K562 (cell line): ENCODE data around the gene GFOD1. TPM values are rescaled to one million over a fixed set of nuclear protein-coding genes. Genes with fewer than 3 reads are reported as not detected.
A peak's percentile ranks its signal among the peaks of the same experiment; 100 is the strongest.

ENCODE experiments used
- CREB3L1 ChIP-seq: fragments of 450-650 bp; IDR thresholded peaks from 2 replicates; pipeline ENCODE4 v1.6.1; 2014; ENCODE audit warnings: low read depth, mild to moderate bottlenecking, moderate library complexity, borderline replicate concordance
- EGR1 ChIP-seq: fragments of 450-650 bp; conservative IDR thresholded peaks from 2 replicates; pipeline ENCODE4 v1.6.1; 2017; ENCODE audit warnings: mild to moderate bottlenecking
- HDAC3 ChIP-seq: fragments of 450-650 bp; IDR thresholded peaks from 2 replicates; pipeline ENCODE4 v1.6.1; 2018; ENCODE audit warnings: borderline replicate concordance, mild to moderate bottlenecking, moderate library complexity; ENCODE audit not compliant: partially characterized antibody
- JUNB ChIP-seq: fragments of 450-650 bp; formaldehyde crosslinking; conservative IDR thresholded peaks from 2 replicates; pipeline ENCODE4 v1.4.0; 2020; ENCODE audit warnings: mild to moderate bottlenecking
- KLF10 ChIP-seq: fragments of 250-450 bp; sonication (Bioruptor Pico); IDR thresholded peaks from 2 replicates; pipeline ENCODE4 v1.6.1; 2021; ENCODE audit warnings: matching md5 sums
- KLF6 ChIP-seq: fragments of 250-450 bp; sonication (Bioruptor Pico); IDR thresholded peaks from 2 replicates; pipeline ENCODE4 v1.4.0; 2020; ENCODE audit warnings: mild to moderate bottlenecking, moderate library complexity, borderline replicate concordance
- LCOR ChIP-seq: sonication (generic); formaldehyde crosslinking; IDR thresholded peaks from 2 replicates; pipeline ENCODE4 v1.8.0; 2022; ENCODE audit warnings: mild to moderate bottlenecking, missing genetic modification reagents
- MAX ChIP-seq: sonication (generic); formaldehyde crosslinking; IDR thresholded peaks from 2 replicates; pipeline ENCODE4 v1.9.0; 2022; ENCODE audit warnings: mild to moderate bottlenecking, missing genetic modification reagents
- MXI1 ChIP-seq: IDR thresholded peaks from 2 replicates; pipeline ENCODE4 v1.6.1; 2011; ENCODE audit warnings: low read depth, mild to moderate bottlenecking, improper control_type of control experiment, low read length
- NCOR1 ChIP-seq: fragments of 450-650 bp; IDR thresholded peaks from 2 replicates; pipeline ENCODE4 v1.6.1; 2016; ENCODE audit warnings: mild to moderate bottlenecking, moderate library complexity
- PTBP1 ChIP-seq: fragments of 200-400 bp; formaldehyde crosslinking; IDR thresholded peaks from 2 replicates; pipeline ENCODE4 v1.6.1; 2017; ENCODE audit warnings: low read depth, low read length
- RBM15 ChIP-seq: fragments of 200-400 bp; formaldehyde crosslinking; IDR thresholded peaks from 2 replicates; pipeline ENCODE4 v1.6.1; 2018; ENCODE audit warnings: mild to moderate bottlenecking, low read length, moderate library complexity; ENCODE audit not compliant: insufficient read depth
- RBM25 ChIP-seq: fragments of 200-400 bp; formaldehyde crosslinking; IDR thresholded peaks from 2 replicates; pipeline ENCODE4 v1.6.1; 2018; ENCODE audit warnings: low read length, low read depth, moderate library complexity; ENCODE audit not compliant: severe bottlenecking
- RBM39 ChIP-seq: fragments of 200-400 bp; formaldehyde crosslinking; optimal IDR thresholded peaks from 2 replicates; pipeline ENCODE3; 2018; ENCODE audit warnings: low read depth, low read length
- SRSF9 ChIP-seq: fragments of 200-400 bp; formaldehyde crosslinking; IDR thresholded peaks from 2 replicates; pipeline ENCODE4 v1.6.1; 2017; ENCODE audit warnings: low read depth, low read length, borderline replicate concordance
- TFAP4 ChIP-seq: sonication (generic); formaldehyde crosslinking; IDR thresholded peaks from 2 replicates; pipeline ENCODE4 v1.8.0; 2022; ENCODE audit warnings: missing genetic modification reagents, mild to moderate bottlenecking, moderate library complexity, borderline replicate concordance
- TRIM24 ChIP-seq, 2 experiments: fragments of 450-650 bp; IDR thresholded peaks; 2 replicates each; pipeline ENCODE4 v1.6.1; 2016
- YY1 ChIP-seq, 3 experiments: IDR thresholded peaks; 2 replicates each; pipeline ENCODE4 v1.6.1; 2011; ENCODE audit warnings: low read length in 2 of 3, mild to moderate bottlenecking in 2 of 3, moderate library complexity in 2 of 3, borderline replicate concordance in 1 of 3, control low read depth in 1 of 3, low read depth in 1 of 3; ENCODE audit not compliant: insufficient read depth in 3 of 3, insufficient replicate concordance in 2 of 3, control insufficient read depth in 1 of 3, insufficient read length in 1 of 3; ENCODE audit errors: extremely low read depth in 1 of 3
- ZFP1 ChIP-seq: fragments of 450-650 bp; formaldehyde crosslinking; IDR thresholded peaks from 2 replicates; pipeline ENCODE4 v1.4.0; 2020; ENCODE audit warnings: mild to moderate bottlenecking, mixed read lengths
- ZNF212 ChIP-seq: fragments of 450-650 bp; formaldehyde crosslinking; IDR thresholded peaks from 2 replicates; pipeline ENCODE4 v1.4.0; 2020; ENCODE audit warnings: mild to moderate bottlenecking
- ZNF263 ChIP-seq: sonication (generic); formaldehyde crosslinking; IDR thresholded peaks from 2 replicates; pipeline ENCODE4 v1.8.0; 2022; ENCODE audit warnings: mild to moderate bottlenecking, missing genetic modification reagents, borderline replicate concordance
- ZNF395 ChIP-seq: fragments of 200-800 bp; sonication (Bioruptor generic); IDR thresholded peaks from 2 replicates; pipeline ENCODE4 v1.6.1; 2017; ENCODE audit warnings: missing genetic modification characterization, missing compliant biosample characterization
- ZNF696 ChIP-seq: fragments of 250-450 bp; sonication (Bioruptor Pico); conservative IDR thresholded peaks from 2 replicates; pipeline ENCODE4 v1.4.0; 2020; ENCODE audit warnings: mild to moderate bottlenecking, moderate library complexity
- ZNF79 ChIP-seq: fragments of 250-450 bp; sonication (Bioruptor Pico); IDR thresholded peaks from 2 replicates; pipeline ENCODE4 v1.4.0; 2020; ENCODE audit warnings: low read depth, mild to moderate bottlenecking, moderate library complexity
- polyA plus RNA-seq, 8 experiments: library from polyadenylated mRNA; depleted of rRNA in 4 of 8; stranded (reverse) in 5 of 8; unstranded in 3 of 8; fragments of >200 nt; fragmentation: Nextera tagmentation in 2 of 8; fragmentation: Illumina TruSeq in 1 of 8; extraction: Ambion mirVana in 2 of 8; extraction: Trizol in 1 of 8; gene quantifications; 2 replicates each; pipeline versions ENCODE4 v1.2.1 to v1.2.3, GENCODE V29; 2011 to 2014; ENCODE audit warnings: inconsistent platforms in 1 of 8, missing spikeins in 1 of 8
- total RNA-seq, 7 experiments: library from RNA; depleted of rRNA in 6 of 7; stranded (reverse); fragments of >200 nt in 6 of 7; fragmentation: Illumina TruSeq in 2 of 7; extraction: Trizol in 2 of 7; gene quantifications; 2 replicates each; pipeline versions ENCODE4 v1.2.1 to v1.2.3, GENCODE V29; 2011 to 2021; ENCODE audit warnings: low replicate concordance in 1 of 7

The GFOD1 gene
- total and polyA plus RNA-seq, 9 of the 15 experiments (the other 6 are each of a cell fraction or from before 2014, with no cell fraction given) = 3.8 to 12.0 (median 8.2) TPM

GRCh38 chr6:13380761-13381160, 106.6 kb downstream of the GFOD1 start (continued):
- TF ChIP-seq ZNF263 (CRISPR knock-in tag) (no peak), KLF6 (CRISPR knock-in tag) (no peak), ZNF696 (CRISPR knock-in tag) (no peak), RBM25 (no peak), SRSF9 (no peak), JUNB (CRISPR knock-in tag) (no peak), PTBP1 (no peak), ZFP1 (no peak), CREB3L1 (no peak), ZNF395 (CRISPR knock-in tag) (peak; percentile 92), ZNF212 (no peak), MXI1 (no peak), TFAP4 (no peak; the same call in 1 of the 2 replicates), LCOR (peak; percentile 86), TRIM24 (IDR thresholded peaks at IDR 0.05) (peak; percentile 87 to 89), EGR1 (peak; percentile 61; the same call in 1 of the 2 replicates), HDAC3 (peak; percentile 89), MAX (0 out of 2 replicates have a peak, but pooled peaks have one; percentile 28), ZNF79 (CRISPR knock-in tag) (no peak), RBM15 (no peak), NCOR1 (peak; percentile 97), KLF10 (CRISPR knock-in tag) (no peak), YY1 (IDR thresholded peaks at IDR 0.05; ENCODE audit: borderline replicate concordance in 1 of 3, control insufficient read depth in 1 of 3, extremely low read depth in 1 of 3, insufficient read depth in 3 of 3, insufficient read length in 1 of 3, insufficient replicate concordance in 2 of 3, low read depth in 1 of 3, low read length in 2 of 3) (no peak), RBM39 (no peak)
